GM12891 (cell line): ENCODE data around the gene ACVR1.

Source experiments
- DNase-seq: peaks from one replicate; pipeline ENCODE4 v3.0.0; 2011; ENCODE audit warnings: low spot score; ENCODE audit not compliant: insufficient read length
- FAIRE-seq: peaks from 2 replicates; lab custom pipeline; 2011; peaks lifted over from hg19 to GRCh38; lab: Jason Lieb, UNC
- PAX5 ChIP-seq: IDR thresholded peaks from 2 replicates; pipeline ENCODE4 v1.6.1; 2011; ENCODE audit warnings: low read length, moderate library complexity, mild to moderate bottlenecking; ENCODE audit not compliant: insufficient read depth, severe bottlenecking
- POLR2A ChIP-seq: IDR thresholded peaks from 2 replicates; pipeline ENCODE4 v1.6.1; 2011; ENCODE audit warnings: low read depth, low read length, control low read depth
- POLR2AphosphoS5 ChIP-seq: IDR thresholded peaks from 2 replicates; pipeline ENCODE4 v1.6.1; 2011; ENCODE audit warnings: low read depth, low read length, control low read depth
- POU2F2 ChIP-seq: IDR thresholded peaks from 2 replicates; pipeline ENCODE4 v1.6.1; 2011; ENCODE audit warnings: low read depth, mild to moderate bottlenecking, control low read depth, low read length, moderate library complexity
- SPI1 ChIP-seq: IDR thresholded peaks from 2 replicates; pipeline ENCODE4 v1.6.1; 2011; ENCODE audit warnings: low read depth, low read length, control low read depth
- TAF1 ChIP-seq: IDR thresholded peaks from 2 replicates; pipeline ENCODE4 v1.6.1; 2011; ENCODE audit warnings: low read depth, low read length, control low read depth

The ACVR1 gene

DNA sequence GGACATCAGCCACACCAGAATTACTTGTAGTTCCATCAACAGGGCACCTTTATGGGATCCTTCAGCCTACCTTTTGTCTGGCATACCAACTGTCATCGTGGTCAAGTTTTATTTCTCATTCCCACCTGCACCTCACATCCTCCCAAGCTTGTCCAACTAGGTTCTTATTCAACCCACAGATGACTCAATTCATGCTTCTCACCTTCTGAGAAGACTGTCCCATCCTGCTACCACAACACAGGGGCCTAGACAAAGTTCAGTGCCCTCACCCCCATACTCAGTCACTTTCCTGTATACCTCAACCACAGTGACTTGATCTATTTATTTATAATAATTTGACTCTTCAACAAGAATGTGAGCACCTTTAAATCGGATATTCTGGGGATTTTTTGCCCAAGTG, 133.1 kb downstream of the ACVR1 start:
- no peak for TF ChIP-seq PAX5
- no peak for TF ChIP-seq POLR2AphosphoS5
- TF ChIP-seq SPI1: no peak
- TF ChIP-seq POU2F2: no peak
- no peak for TF ChIP-seq POLR2A
- no peak for TF ChIP-seq TAF1
- DNase-seq: no peak
- FAIRE-seq: no peak

DNA sequence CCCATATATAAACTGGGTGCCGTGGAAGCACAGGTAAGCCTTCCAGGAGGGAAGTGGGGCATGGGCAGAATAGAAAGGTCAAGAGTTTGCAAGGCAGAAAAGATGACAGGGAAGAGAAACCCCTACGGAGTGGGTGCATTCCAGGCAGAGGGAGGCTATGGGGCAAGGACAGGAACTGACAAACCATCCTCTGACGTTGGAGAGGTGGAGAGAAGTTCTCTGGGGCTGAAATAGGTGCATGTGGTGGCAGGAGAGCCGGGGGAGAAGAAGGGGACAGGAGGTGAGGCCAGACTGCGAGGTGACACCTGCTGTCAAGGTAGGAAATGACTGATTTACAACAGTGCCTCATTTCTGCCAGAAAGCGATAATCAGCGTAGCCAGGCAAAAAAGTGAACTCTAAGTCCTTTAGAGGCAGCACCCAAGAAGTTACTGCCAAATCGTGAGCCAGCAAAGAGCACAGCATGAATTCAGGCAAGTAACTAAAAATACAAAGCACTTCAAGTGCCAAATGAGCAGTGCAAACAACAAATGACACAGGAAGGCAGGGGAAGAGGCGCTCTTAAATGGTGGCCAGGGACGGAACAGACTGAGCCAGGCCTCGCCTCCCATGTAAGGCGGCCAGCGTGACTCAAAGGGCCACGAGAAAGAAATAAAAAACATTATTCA, 134.2 kb downstream of the ACVR1 start:
- DNase-seq (no peak), FAIRE-seq (no peak)
- no peak for TF ChIP-seq SPI1
- TF ChIP-seq PAX5: no peak
- TF ChIP-seq TAF1: no peak
- TF ChIP-seq POLR2A: no peak
- TF ChIP-seq POLR2AphosphoS5: no peak
- no peak for TF ChIP-seq POU2F2

DNA sequence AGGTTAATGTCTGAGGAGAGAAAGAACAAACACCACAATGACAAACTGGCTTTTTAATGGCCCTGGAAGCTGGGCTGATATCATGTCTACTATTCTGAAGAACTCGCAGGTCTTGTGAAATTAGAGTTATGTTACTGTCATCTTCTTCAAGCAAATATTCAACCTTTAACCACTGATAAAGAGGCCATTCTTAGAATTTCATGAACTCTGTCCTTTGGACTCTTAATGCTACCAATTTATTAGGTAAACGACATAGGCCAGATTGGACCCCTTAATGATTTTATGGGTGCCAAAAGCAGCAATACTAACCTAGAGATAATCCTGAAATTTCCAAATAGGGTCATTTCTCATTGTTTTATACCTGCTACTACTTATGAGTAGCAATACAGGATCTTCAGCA, 138.5 kb downstream of the ACVR1 start:
- no peak for TF ChIP-seq PAX5
- TF ChIP-seq POLR2AphosphoS5: no peak
- no peak for TF ChIP-seq POLR2A
- TF ChIP-seq TAF1: no peak
- no peak for TF ChIP-seq POU2F2
- TF ChIP-seq SPI1: no peak
- DNase-seq (no peak), FAIRE-seq (no peak)

DNA sequence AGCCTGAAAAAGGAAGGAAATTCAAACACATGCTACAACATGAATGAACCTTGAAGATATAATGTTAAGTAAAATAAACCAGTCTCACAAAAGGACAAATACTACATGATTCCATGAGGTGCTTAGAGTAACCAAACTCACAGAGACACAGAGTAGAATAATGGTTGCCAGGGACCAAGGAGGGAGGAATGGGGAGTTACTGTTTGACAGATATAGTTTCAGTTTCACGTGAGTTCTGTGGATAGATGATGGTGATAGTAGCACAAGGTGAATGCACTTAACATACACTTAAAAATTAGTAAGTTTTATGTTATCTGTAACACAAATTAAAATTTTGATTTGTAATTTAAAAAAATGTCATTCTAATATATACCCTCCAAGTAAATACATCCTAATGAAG, 140.6 kb downstream of the ACVR1 start:
- no peak for FAIRE-seq

DNA sequence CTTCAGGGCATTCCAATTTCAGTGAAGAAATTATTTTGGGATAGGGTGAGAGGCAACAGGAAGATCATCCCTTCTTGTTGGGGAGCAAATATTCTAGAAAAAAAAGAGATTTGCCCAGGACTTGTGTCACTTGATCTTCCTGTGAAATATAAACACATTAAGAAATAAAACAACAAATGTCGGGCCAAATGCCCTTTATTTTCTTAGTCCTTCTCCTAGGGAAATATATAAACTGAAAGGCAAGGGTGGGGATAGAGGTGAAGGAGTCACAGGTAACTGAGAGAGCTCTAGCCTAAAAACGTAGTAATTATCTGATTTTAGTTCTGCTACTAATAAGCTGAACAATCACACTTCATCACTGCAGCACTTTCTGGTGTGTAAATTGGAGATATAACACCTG, 142.9 kb downstream of the ACVR1 start:
- FAIRE-seq: no peak
- TF ChIP-seq POLR2AphosphoS5 (no peak), PAX5 (no peak), SPI1 (no peak), POLR2A (no peak), POU2F2 (no peak), TAF1 (no peak)

More for the DNA sequence above, 140.6 kb downstream of the ACVR1 start:
- DNase-seq: no peak
- TF ChIP-seq PAX5 (no peak), POLR2AphosphoS5 (no peak)

DNA sequence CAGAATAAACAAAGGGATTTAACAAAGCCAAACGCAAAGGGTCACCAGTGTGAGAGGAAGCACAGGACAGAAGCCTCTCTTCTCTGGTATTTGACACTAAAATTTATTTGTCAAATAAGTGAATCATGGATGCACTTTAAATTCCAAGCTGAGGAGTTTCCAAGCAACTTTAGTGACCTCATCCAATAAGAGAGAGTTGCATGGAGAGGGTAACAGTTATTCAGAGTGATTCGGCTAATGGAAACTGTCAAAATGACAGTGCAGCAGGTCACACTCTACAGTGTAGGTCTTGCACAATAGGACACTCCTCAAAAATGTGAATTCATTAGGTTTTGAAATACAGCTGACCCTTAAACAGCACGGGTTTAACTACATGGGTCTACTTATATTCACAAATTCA, 143.5 kb downstream of the ACVR1 start:
- no peak for DNase-seq
- FAIRE-seq: no peak
- no peak for TF ChIP-seq POLR2A
- TF ChIP-seq POU2F2: no peak
- TF ChIP-seq TAF1: no peak
- TF ChIP-seq POLR2AphosphoS5: no peak
- TF ChIP-seq PAX5: no peak
- TF ChIP-seq SPI1: no peak

More for the DNA sequence above, 142.9 kb downstream of the ACVR1 start:
- DNase-seq: no peak

DNA sequence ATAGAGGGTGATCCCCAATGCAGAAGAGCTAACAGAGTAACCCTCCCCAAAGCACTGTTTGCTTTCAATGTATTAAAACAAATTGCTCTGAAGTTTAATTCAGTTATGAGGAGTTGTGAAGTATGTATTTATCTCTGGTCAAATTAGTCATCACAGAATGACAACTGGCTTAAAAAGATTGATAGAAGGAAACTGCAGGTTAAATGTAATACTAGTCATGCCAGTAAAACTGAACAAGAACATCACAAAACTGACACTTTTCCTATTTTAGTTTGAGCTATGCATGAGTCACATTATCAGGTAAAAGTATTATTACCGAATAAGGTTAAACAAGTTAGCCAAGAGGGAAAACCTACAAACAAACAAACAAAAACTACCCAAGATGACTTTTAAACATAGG, 148.4 kb downstream of the ACVR1 start:
- no peak for FAIRE-seq
- no peak for DNase-seq
- no peak for TF ChIP-seq POLR2A
- TF ChIP-seq SPI1: no peak
- TF ChIP-seq POU2F2: no peak
- TF ChIP-seq TAF1: no peak
- TF ChIP-seq POLR2AphosphoS5: no peak
- TF ChIP-seq PAX5: no peak

DNA sequence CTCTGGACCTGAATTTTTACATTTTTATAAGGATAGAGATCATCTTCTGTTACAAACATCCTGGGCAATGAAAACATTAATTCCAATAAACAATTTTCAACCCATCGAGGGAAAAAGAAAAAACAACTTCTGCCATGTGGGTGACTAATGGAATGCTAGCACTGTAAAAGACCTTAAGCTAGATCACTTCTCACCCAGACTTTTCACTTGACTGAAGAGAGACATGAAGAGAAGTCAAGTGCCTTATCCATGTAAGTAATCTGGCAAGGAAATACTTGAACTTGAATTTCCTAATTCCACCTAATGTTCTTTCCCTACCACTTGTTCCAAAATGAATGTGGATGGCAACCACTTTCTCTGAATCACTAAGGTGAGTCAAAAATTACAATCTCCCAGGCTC, 149.2 kb downstream of the ACVR1 start:
- DNase-seq (no peak), FAIRE-seq (no peak)
- no peak for TF ChIP-seq POLR2AphosphoS5
- TF ChIP-seq PAX5: no peak
- TF ChIP-seq TAF1: no peak
- no peak for TF ChIP-seq POU2F2
- no peak for TF ChIP-seq SPI1
- no peak for TF ChIP-seq POLR2A

DNA sequence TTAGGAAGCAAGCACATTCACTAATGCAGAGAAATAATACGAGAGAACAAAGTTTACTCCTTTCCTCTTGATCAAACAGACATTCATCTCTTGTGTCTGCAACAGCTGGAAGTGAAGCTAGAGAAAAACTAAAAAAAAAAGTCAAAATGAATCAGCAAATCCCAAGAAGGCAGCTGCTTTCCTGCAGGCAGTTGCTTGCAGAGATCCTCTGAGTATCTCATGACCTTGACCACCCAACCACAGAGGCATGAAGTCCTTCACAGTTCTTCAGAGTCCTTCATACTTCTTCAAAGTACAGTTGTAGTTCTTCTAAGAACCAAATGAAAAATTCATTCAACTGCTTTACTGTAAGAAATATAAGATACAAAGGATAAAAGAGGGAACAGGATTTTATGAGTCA, 150.3 kb downstream of the ACVR1 start:
- no peak for TF ChIP-seq SPI1
- TF ChIP-seq PAX5: no peak
- no peak for TF ChIP-seq POLR2A
- TF ChIP-seq POU2F2: no peak
- no peak for TF ChIP-seq POLR2AphosphoS5
- no peak for FAIRE-seq
- DNase-seq: no peak
